ENCODE results near the gene DPH2. TPM values are rescaled to one million over a fixed set of nuclear protein-coding genes. Genes with fewer than 3 reads are reported as not detected.

DPH2 gene
- total and polyA plus RNA-seq, 2 experiments from 2014 or later, result 16.7 to 42.9 TPM

DNA sequence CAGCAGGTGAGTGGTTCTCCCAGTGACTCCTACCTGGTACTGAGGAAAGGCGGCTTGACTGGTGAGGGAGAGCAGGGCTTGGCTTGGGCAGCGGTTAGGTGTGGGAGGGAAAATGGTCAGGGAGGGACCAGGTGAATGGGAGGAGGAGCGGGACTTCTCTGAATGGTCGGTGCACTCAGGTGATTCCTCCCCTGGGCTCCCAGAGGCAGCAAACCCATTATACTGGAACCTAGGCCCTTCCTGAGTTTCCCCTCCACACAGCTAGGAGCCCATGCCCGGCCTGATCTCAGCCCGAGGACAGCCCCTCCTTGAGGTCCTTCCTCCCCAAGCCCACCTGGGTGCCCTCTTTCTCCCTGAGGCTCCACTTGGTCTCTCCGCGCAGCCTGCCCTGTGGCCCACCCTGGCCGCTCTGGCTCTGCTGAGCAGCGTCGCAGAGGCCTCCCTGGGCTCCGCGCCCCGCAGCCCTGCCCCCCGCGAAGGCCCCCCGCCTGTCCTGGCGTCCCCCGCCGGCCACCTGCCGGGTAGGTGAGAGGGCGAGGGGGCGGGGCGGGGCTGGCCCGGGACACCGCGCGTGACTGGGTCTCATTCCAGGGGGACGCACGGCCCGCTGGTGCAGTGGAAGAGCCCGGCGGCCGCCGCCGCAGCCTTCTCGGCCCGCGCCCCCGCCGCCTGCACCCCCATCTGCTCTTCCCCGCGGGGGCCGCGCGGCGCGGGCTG lies 33.9 kb upstream of the DPH2 start:
- Histone ChIP-seq H4K20me1 (ENCODE audit: insufficient read depth) (no peaks in the 10 kb centered on the region), H3K27me3 (replicated peaks; ENCODE audit: insufficient read depth) (no peaks in the 10 kb centered on the region), H3K9ac (no peak overlapping the region), H3K79me2 (ENCODE audit: insufficient read depth) (no peaks in the 10 kb centered on the region), H3K27ac (no peak overlapping the region), H3K4me2 (ENCODE audit: unreplicated experiment) (no peak overlapping the region), H3K36me3 (ENCODE audit: low read depth) (no peaks in the 10 kb centered on the region), H3F3A (ENCODE audit: insufficient read depth) (no peaks in the 10 kb centered on the region; the same call in 1 of the 2 replicates), H3K9me3 (ENCODE audit: low read depth) (no peaks in the 10 kb centered on the region), H3K4me1 (ENCODE audit: insufficient read depth) (peaks cover 14% of the 10 kb centered on the region), H3K9me2 (ENCODE audit: insufficient read depth) (no peaks in the 10 kb centered on the region), H3K4me3 (peak overlapping the region; percentile 53), H2AFZ (no peak overlapping the region)
- no peak for TF ChIP-seq EZH2 (IDR thresholded peaks at IDR 0.05; ENCODE audit: insufficient read depth, poor library complexity, severe bottlenecking)
- TF ChIP-seq EZH2phosphoT487 (IDR thresholded peaks at IDR 0.05; ENCODE audit: insufficient read depth, low read depth), result no peak
- in situ Hi-C loops (cut with MboI), result loop anchor here (25.0 kb wide), 2 partner anchors 399 to 699 kb away; partner anchors contain the start of gene PTPRF
- no peak for DNase-seq
- WGBS, 2 experiments (ENCODE audit: low coverage in 1 of 2, low lambda C conversion rate in 2 of 2, missing lambda C conversion rate in 2 of 2), result 36 to 53% methylated on average over 11 to 22 of the region's 48 CpGs

DNA sequence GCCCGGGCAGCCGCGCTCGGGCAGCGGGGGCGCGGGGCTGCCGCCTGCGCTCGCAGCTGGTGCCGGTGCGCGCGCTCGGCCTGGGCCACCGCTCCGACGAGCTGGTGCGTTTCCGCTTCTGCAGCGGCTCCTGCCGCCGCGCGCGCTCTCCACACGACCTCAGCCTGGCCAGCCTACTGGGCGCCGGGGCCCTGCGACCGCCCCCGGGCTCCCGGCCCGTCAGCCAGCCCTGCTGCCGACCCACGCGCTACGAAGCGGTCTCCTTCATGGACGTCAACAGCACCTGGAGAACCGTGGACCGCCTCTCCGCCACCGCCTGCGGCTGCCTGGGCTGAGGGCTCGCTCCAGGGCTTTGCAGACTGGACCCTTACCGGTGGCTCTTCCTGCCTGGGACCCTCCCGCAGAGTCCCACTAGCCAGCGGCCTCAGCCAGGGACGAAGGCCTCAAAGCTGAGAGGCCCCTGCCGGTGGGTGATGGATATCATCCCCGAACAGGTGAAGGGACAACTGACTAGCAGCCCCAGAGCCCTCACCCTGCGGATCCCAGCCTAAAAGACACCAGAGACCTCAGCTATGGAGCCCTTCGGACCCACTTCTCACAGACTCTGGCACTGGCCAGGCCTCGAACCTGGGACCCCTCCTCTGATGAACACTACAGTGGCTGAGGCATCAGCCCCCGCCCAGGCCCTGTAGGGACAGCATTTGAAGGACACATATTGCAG lies 33.2 kb upstream of the DPH2 start:
- in situ Hi-C loops (cut with MboI), result loop anchor here (25.0 kb wide), 2 partner anchors 399 to 699 kb away; partner anchors contain the start of gene PTPRF
- Histone ChIP-seq H3K36me3 (ENCODE audit: low read depth) (no peaks in the 10 kb centered on the region), H3K9me2 (ENCODE audit: insufficient read depth) (no peaks in the 10 kb centered on the region), H3K9ac (no peak overlapping the region), H3K4me3 (no peak overlapping the region), H3K27ac (no peak overlapping the region), H3K27me3 (replicated peaks; ENCODE audit: insufficient read depth) (no peaks in the 10 kb centered on the region), H3F3A (ENCODE audit: insufficient read depth) (no peaks in the 10 kb centered on the region; the same call in 1 of the 2 replicates), H3K4me2 (ENCODE audit: unreplicated experiment) (peak overlapping the region; percentile 59), H3K9me3 (ENCODE audit: low read depth) (no peaks in the 10 kb centered on the region), H3K4me1 (ENCODE audit: insufficient read depth) (peaks cover 14% of the 10 kb centered on the region), H4K20me1 (ENCODE audit: insufficient read depth) (no peaks in the 10 kb centered on the region), H3K79me2 (ENCODE audit: insufficient read depth) (no peaks in the 10 kb centered on the region), H2AFZ (no peak overlapping the region)
- DNase-seq, result peak; percentile 69
- 37 to 43% methylated on average over 25 to 26 of the region's 56 CpGs for WGBS, 2 experiments (ENCODE audit: low coverage in 1 of 2, low lambda C conversion rate in 2 of 2, missing lambda C conversion rate in 2 of 2)
- TF ChIP-seq EZH2phosphoT487 (IDR thresholded peaks at IDR 0.05; ENCODE audit: insufficient read depth, low read depth) (no peak), EZH2 (IDR thresholded peaks at IDR 0.05; ENCODE audit: insufficient read depth, poor library complexity, severe bottlenecking) (no peak)

DNA sequence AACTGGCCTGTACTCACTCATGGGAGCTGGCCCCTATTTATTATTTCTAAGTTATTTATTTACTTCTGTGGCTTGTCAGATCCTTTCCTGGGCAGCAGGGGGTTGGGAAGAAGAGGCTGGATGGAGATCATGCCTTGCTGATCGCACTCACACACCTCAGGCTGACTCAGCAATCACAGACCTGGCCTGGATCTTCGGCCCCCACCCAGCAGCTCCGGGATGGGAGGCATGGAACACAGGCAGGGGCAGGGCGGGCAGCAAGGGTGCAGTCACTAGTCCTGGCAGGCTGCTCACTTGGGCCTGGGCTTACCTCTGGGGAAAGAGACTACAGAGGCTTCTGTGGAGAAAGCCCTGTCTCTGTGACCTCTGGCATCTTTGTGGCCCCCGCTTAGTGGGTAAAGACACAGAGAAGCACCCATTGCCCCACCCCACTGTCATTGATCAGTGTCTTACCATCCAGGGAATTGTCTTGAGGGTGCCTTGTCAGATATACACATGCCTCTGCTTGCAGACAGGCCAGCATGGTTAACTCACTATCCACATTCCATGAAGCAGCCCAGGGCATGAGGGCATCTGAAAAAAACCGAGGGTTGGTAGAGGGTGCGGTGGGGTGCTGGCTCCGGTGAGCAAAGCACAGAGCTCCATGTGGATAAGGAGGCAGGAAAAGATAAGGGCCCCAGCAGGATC lies 32.5 kb upstream of the DPH2 start:
- H3K4me3 ChIP-seq, result no peak overlapping the region
- no peak overlapping the region for H3K9ac ChIP-seq
- no peak overlapping the region for H3K4me2 ChIP-seq (ENCODE audit: unreplicated experiment)
- no peaks in the 10 kb centered on the region; the same call in 1 of the 2 replicates for H3F3A ChIP-seq (ENCODE audit: insufficient read depth)
- TF ChIP-seq EZH2 (IDR thresholded peaks at IDR 0.05; ENCODE audit: insufficient read depth, poor library complexity, severe bottlenecking) (no peak), EZH2phosphoT487 (IDR thresholded peaks at IDR 0.05; ENCODE audit: insufficient read depth, low read depth) (no peak)
- no peaks in the 10 kb centered on the region for H4K20me1 ChIP-seq (ENCODE audit: insufficient read depth)
- WGBS, 2 experiments (ENCODE audit: low coverage in 1 of 2, low lambda C conversion rate in 2 of 2, missing lambda C conversion rate in 2 of 2), result 92% methylated on average over 8 of the region's 8 CpGs
- H3K27me3 ChIP-seq (replicated peaks; ENCODE audit: insufficient read depth), result no peaks in the 10 kb centered on the region
- no peaks in the 10 kb centered on the region for H3K9me2 ChIP-seq (ENCODE audit: insufficient read depth)
- DNase-seq, result no peak
- H3K4me1 ChIP-seq (ENCODE audit: insufficient read depth), result peaks cover 12% of the 10 kb centered on the region
- no peak overlapping the region for H3K27ac ChIP-seq
- no peak overlapping the region for H2AFZ ChIP-seq
- in situ Hi-C loops (cut with MboI), result loop anchor here (25.0 kb wide), 2 partner anchors 400 to 700 kb away; partner anchors contain the start of gene PTPRF
- H3K9me3 ChIP-seq (ENCODE audit: low read depth), result no peaks in the 10 kb centered on the region
- no peaks in the 10 kb centered on the region for H3K36me3 ChIP-seq (ENCODE audit: low read depth)
- no peaks in the 10 kb centered on the region for H3K79me2 ChIP-seq (ENCODE audit: insufficient read depth)

DNA sequence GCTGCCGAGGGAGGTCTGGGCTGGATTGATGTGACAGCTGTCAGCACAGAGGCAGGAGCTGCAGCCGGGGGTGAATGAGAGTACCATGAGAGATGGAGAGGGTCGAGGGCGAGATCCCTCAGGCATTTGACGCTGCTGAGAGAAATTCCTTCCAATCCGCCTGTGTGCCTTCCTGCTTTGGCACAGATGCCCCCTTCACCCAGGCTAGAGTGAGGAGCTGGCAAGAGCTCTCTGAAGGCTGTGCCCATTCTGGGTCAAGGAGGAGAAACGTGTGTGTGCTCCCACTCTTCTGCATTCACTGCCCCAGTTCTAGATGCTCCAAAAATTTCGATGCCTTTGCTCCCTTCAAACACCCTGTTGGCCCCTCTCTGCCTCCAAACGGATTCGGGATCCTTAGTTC lies 31.4 kb upstream of the DPH2 start:
- H3K9me2 ChIP-seq (ENCODE audit: insufficient read depth), result no peaks in the 10 kb centered on the region
- no peak for TF ChIP-seq EZH2 (IDR thresholded peaks at IDR 0.05; ENCODE audit: insufficient read depth, poor library complexity, severe bottlenecking)
- TF ChIP-seq EZH2phosphoT487 (IDR thresholded peaks at IDR 0.05; ENCODE audit: insufficient read depth, low read depth), result no peak
- H4K20me1 ChIP-seq (ENCODE audit: insufficient read depth), result no peaks in the 10 kb centered on the region
- no peaks in the 10 kb centered on the region for H3K27me3 ChIP-seq (replicated peaks; ENCODE audit: insufficient read depth)
- H3K79me2 ChIP-seq (ENCODE audit: insufficient read depth), result no peaks in the 10 kb centered on the region
- no peak overlapping the region for H3K9ac ChIP-seq
- no peak for DNase-seq
- H3K9me3 ChIP-seq (ENCODE audit: low read depth), result no peaks in the 10 kb centered on the region
- no peak overlapping the region for H3K4me2 ChIP-seq (ENCODE audit: unreplicated experiment)
- no peaks in the 10 kb centered on the region for H3F3A ChIP-seq (ENCODE audit: insufficient read depth)
- in situ Hi-C loops (cut with MboI), result loop anchor here (25.0 kb wide), 2 partner anchors 401 to 701 kb away; partner anchors contain the start of gene PTPRF
- peaks cover 1% of the 10 kb centered on the region for H3K4me1 ChIP-seq (ENCODE audit: insufficient read depth)
- no peak overlapping the region for H3K4me3 ChIP-seq
- H3K36me3 ChIP-seq (ENCODE audit: low read depth), result no peaks in the 10 kb centered on the region
- 84 to 85% methylated on average over 10 of the region's 10 CpGs for WGBS, 2 experiments (ENCODE audit: low coverage in 1 of 2, low lambda C conversion rate in 2 of 2, missing lambda C conversion rate in 2 of 2)
- H2AFZ ChIP-seq, result no peak overlapping the region
- no peak overlapping the region for H3K27ac ChIP-seq
